HepG2 (cell line): Measurements from ENCODE around the gene GNAS.

Experiments
- POLR2A ChIP-seq, 2 experiments: IDR thresholded peaks; 2 replicates each; pipeline ENCODE4 v1.6.1; 2011; ENCODE audit warnings: low read depth in 2 of 2, low read length in 2 of 2, mild to moderate bottlenecking in 1 of 2, moderate library complexity in 1 of 2; ENCODE audit not compliant: insufficient read depth in 1 of 2
- TCF12 ChIP-seq, 2 experiments: fragments of 450-650 bp in 1 of 2; sonication (generic) in 1 of 2; formaldehyde crosslinking in 1 of 2; IDR thresholded peaks; 2 replicates each; pipeline versions ENCODE4 v1.6.1 to v1.8.0; 2017 to 2022; ENCODE audit warnings: antibody characterized with exemption in 1 of 2, mild to moderate bottlenecking in 1 of 2, missing genetic modification reagents in 1 of 2, moderate library complexity in 1 of 2
- ZKSCAN5 ChIP-seq: sonication (generic); formaldehyde crosslinking; IDR thresholded peaks from 2 replicates; pipeline ENCODE4 v1.5.1; 2020; ENCODE audit warnings: mild to moderate bottlenecking, missing genetic modification reagents
- ZNF317 ChIP-seq: sonication (generic); formaldehyde crosslinking; IDR thresholded peaks from 2 replicates; pipeline ENCODE4 v1.5.0; 2020; ENCODE audit warnings: mild to moderate bottlenecking, missing genetic modification reagents
- TF ChIP-seq, protein P1 (sequence below): sonication (generic); formaldehyde crosslinking; IDR thresholded peaks from 2 replicates; pipeline ENCODE4 v1.5.0; 2020; ENCODE audit warnings: mild to moderate bottlenecking, missing genetic modification reagents, moderate library complexity
- TF ChIP-seq, protein P2 (sequence below): sonication (generic); formaldehyde crosslinking; IDR thresholded peaks from 2 replicates; pipeline ENCODE4 v1.8.1; 2022; ENCODE audit warnings: mild to moderate bottlenecking, missing genetic modification reagents
- TF ChIP-seq, protein P3 (sequence below): IDR thresholded peaks from 2 replicates; pipeline ENCODE4 v1.6.1; 2016

DNA sequence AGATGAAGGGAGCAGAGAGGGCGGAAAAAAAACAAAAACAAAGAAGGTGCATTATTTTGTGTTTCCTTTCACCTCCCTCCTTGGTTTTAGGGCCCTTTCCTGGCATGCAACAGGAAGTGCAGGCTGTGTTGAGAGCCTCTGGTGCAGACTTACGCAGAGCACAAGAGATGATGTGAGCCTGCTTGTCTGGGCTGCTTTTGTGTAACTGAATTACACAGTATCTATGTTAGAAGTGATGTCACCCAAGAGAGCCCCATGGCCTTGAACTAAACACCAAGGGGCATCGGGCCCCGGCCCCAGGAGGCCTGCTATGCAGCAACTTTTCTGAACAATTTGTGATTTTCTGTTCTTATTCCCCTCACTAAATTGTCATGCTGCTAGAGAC lies 25.5 kb downstream of the GNAS start:
- no peak for TF ChIP-seq ZNF317 (CRISPR knock-in tag)
- TF ChIP-seq POLR2A (IDR thresholded peaks at IDR 0.05; ENCODE audit: insufficient read depth in 1 of 2, low read depth in 2 of 2, low read length in 2 of 2) = no peak
- TF ChIP-seq TCF12 (IDR thresholded peaks at IDR 0.05) = no peak
- no peak for TF ChIP-seq TCF12 (CRISPR knock-in tag; IDR thresholded peaks at IDR 0.05)
- no peak for TF ChIP-seq ZKSCAN5
- TF ChIP-seq, protein P1, sequence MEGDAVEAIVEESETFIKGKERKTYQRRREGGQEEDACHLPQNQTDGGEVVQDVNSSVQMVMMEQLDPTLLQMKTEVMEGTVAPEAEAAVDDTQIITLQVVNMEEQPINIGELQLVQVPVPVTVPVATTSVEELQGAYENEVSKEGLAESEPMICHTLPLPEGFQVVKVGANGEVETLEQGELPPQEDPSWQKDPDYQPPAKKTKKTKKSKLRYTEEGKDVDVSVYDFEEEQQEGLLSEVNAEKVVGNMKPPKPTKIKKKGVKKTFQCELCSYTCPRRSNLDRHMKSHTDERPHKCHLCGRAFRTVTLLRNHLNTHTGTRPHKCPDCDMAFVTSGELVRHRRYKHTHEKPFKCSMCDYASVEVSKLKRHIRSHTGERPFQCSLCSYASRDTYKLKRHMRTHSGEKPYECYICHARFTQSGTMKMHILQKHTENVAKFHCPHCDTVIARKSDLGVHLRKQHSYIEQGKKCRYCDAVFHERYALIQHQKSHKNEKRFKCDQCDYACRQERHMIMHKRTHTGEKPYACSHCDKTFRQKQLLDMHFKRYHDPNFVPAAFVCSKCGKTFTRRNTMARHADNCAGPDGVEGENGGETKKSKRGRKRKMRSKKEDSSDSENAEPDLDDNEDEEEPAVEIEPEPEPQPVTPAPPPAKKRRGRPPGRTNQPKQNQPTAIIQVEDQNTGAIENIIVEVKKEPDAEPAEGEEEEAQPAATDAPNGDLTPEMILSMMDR (CRISPR knock-in tag) = no peak
- TF ChIP-seq, protein P2, sequence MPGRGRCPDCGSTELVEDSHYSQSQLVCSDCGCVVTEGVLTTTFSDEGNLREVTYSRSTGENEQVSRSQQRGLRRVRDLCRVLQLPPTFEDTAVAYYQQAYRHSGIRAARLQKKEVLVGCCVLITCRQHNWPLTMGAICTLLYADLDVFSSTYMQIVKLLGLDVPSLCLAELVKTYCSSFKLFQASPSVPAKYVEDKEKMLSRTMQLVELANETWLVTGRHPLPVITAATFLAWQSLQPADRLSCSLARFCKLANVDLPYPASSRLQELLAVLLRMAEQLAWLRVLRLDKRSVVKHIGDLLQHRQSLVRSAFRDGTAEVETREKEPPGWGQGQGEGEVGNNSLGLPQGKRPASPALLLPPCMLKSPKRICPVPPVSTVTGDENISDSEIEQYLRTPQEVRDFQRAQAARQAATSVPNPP (CRISPR knock-in tag) = no peak
- TF ChIP-seq, protein P3, sequence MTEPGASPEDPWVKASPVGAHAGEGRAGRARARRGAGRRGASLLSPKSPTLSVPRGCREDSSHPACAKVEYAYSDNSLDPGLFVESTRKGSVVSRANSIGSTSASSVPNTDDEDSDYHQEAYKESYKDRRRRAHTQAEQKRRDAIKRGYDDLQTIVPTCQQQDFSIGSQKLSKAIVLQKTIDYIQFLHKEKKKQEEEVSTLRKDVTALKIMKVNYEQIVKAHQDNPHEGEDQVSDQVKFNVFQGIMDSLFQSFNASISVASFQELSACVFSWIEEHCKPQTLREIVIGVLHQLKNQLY (CRISPR knock-in tag) = no peak
